Measurements from ENCODE around the gene TEX29. TPM values are rescaled to one million over a fixed set of nuclear protein-coding genes. Genes with fewer than 3 reads are reported as not detected.
A peak's percentile ranks its signal among the peaks of the same experiment; 100 is the strongest.

TEX29 gene
- total RNA-seq, 1 donor from 2014 or later, result 0.70 TPM

DNA sequence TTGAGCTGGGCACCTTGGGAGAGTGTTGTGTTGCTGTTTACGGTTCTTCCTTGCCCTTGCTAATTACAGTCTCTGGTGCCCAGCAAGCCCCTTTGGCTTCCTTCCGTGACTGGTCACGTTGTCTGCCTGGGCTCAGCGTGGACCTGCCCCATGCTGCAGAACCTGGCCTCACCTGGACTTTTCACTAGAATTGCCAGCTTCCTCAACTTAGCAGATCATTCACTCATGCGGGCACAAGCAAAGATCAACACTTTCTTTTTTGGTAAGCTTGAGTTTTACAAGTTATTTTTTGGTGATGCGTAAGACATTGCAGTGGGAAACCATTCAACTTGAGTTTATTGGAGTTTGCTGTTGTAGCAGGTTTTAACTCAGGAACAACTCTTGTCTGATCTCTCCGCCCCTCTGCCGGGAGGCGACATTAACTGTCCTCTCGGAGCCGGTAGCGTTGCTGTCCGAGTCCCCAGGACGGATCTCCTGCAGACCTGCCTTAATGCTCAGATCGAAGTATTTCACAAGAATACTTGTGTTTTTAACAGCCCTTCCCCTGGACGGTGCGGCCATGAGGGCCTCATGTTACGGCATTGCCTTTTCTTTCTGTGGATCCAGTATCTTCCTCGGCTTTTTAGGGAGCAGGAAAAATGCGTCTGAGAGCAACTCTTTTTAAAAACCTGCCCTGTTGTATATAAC, 15.7 kb upstream of the TEX29 start:
- no peak for DNase-seq (ENCODE audit: low spot score)
- H3K4me3 Mint-ChIP-seq (ENCODE audit: unreplicated experiment), result no peak overlapping the region
- TF ChIP-seq, protein P1, sequence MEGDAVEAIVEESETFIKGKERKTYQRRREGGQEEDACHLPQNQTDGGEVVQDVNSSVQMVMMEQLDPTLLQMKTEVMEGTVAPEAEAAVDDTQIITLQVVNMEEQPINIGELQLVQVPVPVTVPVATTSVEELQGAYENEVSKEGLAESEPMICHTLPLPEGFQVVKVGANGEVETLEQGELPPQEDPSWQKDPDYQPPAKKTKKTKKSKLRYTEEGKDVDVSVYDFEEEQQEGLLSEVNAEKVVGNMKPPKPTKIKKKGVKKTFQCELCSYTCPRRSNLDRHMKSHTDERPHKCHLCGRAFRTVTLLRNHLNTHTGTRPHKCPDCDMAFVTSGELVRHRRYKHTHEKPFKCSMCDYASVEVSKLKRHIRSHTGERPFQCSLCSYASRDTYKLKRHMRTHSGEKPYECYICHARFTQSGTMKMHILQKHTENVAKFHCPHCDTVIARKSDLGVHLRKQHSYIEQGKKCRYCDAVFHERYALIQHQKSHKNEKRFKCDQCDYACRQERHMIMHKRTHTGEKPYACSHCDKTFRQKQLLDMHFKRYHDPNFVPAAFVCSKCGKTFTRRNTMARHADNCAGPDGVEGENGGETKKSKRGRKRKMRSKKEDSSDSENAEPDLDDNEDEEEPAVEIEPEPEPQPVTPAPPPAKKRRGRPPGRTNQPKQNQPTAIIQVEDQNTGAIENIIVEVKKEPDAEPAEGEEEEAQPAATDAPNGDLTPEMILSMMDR (IDR thresholded peaks at IDR 0.05), result no peak
- no peak overlapping the region for H3K27ac Mint-ChIP-seq (ENCODE audit: unreplicated experiment)
- peaks cover 10% of the 10 kb centered on the region for H3K4me1 Mint-ChIP-seq (ENCODE audit: low read depth)
- peaks cover 2% of the 10 kb centered on the region for H3K9me3 Mint-ChIP-seq (ENCODE audit: low read depth)
- H3K36me3 Mint-ChIP-seq (ENCODE audit: low read depth), result peaks cover 56% of the 10 kb centered on the region
- no peaks in the 10 kb centered on the region for H3K27me3 Mint-ChIP-seq (ENCODE audit: low read depth)

DNA sequence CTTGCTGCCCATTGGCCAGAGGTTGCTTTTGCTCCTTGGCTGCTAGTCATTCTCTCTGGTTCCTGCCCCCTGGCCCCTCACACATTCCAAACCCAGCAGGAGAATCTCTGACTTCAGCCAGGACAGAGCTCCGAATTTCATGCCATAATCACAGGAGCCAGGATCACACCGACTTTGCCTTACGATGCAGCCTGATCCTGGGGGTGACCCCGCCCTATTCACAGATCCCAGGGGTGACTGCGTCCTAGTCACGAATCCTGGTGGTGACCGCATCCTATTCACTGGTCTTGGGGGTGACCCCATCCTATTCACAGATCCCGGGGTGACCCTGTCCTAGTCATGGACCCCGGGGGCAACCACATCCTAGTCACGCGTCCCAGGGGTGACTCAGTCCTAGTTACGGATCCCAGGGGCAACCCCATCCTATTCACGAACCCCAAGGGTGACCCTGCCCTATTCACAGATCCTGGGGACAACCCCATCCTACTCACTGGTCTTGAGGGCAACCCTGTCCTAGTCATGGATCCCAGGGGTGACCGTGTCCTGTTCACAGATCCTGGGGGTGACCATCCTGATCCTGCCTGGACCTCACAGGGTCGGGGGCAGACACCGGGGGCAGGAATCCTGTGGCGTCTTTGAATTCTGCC, 7.4 kb upstream of the TEX29 start:
- peaks cover 48% of the 10 kb centered on the region for H3K36me3 Mint-ChIP-seq (ENCODE audit: low read depth)

DNA sequence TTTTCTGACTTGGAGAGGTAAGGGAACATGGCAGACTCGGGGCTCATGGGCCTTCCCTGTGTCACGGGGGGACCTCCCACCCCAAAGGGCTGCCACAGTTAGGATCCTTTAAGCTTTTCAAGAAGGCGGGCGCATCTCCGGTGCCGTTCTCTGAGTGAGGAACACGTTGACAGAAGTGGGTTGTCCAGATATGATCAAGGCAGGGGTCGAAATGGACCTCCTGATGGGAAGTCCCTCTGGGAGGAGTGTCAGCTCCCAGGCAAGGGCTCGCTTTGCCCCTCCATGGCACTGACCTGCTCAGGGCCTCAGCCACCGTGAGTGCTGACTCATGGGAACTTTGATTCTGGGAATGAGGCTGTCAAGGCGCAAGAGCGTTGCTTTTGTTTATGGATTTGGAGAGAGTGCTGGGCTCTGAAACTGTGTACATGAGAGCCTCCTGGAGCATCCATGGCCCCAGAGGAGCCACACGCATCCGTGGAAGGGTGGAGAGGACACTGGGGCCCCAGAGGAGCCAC, 6.5 kb upstream of the TEX29 start:
- no peaks in the 10 kb centered on the region for H3K27me3 Mint-ChIP-seq (ENCODE audit: low read depth)
- peak overlapping the region; percentile 45 for H3K27ac Mint-ChIP-seq (ENCODE audit: unreplicated experiment)
- H3K36me3 Mint-ChIP-seq (ENCODE audit: low read depth), result peaks cover 48% of the 10 kb centered on the region
- peaks cover 27% of the 10 kb centered on the region for H3K4me1 Mint-ChIP-seq (ENCODE audit: low read depth)
- H3K9me3 Mint-ChIP-seq (ENCODE audit: low read depth), result peaks cover 6% of the 10 kb centered on the region
- H3K4me3 Mint-ChIP-seq (ENCODE audit: unreplicated experiment), result no peak overlapping the region
- no peak for DNase-seq (ENCODE audit: low spot score)
- TF ChIP-seq, protein P1 (IDR thresholded peaks at IDR 0.05), result no peak

More for the DNA sequence above, 7.4 kb upstream of the TEX29 start:
- Mint-ChIP-seq H3K27me3 (ENCODE audit: low read depth) (no peaks in the 10 kb centered on the region), H3K27ac (ENCODE audit: unreplicated experiment) (no peak overlapping the region), H3K4me3 (ENCODE audit: unreplicated experiment) (no peak overlapping the region), H3K9me3 (ENCODE audit: low read depth) (peaks cover 6% of the 10 kb centered on the region), H3K4me1 (ENCODE audit: low read depth) (peaks cover 27% of the 10 kb centered on the region)
- no peak for DNase-seq (ENCODE audit: low spot score)
- TF ChIP-seq, protein P1 (IDR thresholded peaks at IDR 0.05), result no peak

DNA sequence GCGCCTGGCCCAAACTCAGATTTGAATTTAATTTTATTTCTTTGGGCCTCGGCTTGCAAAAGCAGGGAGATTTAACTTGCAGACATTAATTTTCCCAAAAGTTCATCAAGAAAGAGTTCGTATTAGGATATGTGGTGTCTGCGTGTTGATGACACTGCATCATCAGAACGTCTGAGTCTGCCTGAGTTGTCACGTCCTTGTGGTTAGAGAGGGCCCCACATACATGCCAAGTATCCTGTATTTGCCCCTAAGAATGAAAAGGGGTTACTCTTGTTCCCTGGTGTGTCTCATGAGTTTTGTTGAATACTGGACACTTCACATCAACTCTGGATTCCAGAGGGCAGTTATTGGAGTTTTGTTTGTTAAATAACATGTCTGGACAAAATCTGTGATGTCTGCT, 5.6 kb upstream of the TEX29 start:
- Mint-ChIP-seq H3K4me1 (ENCODE audit: low read depth) (peaks cover 27% of the 10 kb centered on the region), H3K4me3 (ENCODE audit: unreplicated experiment) (no peak overlapping the region), H3K27me3 (ENCODE audit: low read depth) (no peaks in the 10 kb centered on the region), H3K36me3 (ENCODE audit: low read depth) (peaks cover 47% of the 10 kb centered on the region), H3K27ac (ENCODE audit: unreplicated experiment) (peak overlapping the region; percentile 57), H3K9me3 (ENCODE audit: low read depth) (peaks cover 3% of the 10 kb centered on the region)
- DNase-seq (ENCODE audit: low spot score), result no peak
- TF ChIP-seq, protein P1 (IDR thresholded peaks at IDR 0.05), result no peak

DNA sequence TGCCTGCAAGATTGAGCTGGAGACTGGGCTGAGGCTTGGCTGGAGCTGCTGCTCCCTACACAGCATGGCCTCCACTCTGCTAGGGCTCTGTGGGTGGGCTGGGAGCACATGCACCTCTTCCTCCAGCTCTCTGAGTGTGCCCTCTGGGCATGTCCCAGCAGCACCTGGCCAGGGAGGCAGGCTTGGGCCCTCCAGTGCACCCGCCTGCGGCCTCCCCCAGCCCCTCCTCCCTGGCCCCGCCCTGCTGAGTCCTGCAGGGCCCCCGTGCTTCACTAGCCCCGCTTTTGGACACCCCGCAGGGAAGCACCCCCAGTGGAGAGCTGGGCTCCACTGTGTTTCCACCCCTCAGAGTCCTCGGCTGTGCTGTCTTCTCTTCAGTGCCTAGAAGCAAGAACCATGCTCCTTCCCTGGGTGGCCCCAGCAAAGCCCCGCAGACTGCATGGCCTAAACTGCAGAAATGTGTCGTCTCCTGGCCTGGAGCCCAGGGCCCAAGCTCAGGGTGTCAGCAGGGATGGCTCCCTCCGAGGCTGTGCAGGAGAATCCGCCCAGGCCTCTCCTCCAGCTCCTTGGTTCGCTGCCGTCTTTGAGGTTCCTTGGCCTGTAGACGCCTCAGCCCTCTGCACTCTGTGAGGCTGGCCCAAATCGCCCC, 5.0 kb upstream of the TEX29 start:
- Mint-ChIP-seq H3K9me3 (ENCODE audit: low read depth) (no peaks in the 10 kb centered on the region), H3K27me3 (ENCODE audit: low read depth) (no peaks in the 10 kb centered on the region), H3K36me3 (ENCODE audit: low read depth) (peaks cover 42% of the 10 kb centered on the region), H3K27ac (ENCODE audit: unreplicated experiment) (peak overlapping the region; percentile 57), H3K4me3 (ENCODE audit: unreplicated experiment) (no peak overlapping the region), H3K4me1 (ENCODE audit: low read depth) (peaks cover 27% of the 10 kb centered on the region)
- DNase-seq (ENCODE audit: low spot score), result no peak
- TF ChIP-seq, protein P1 (IDR thresholded peaks at IDR 0.05), result no peak
